Retinal pigment epithelial cell (primary cell): ENCODE data around the gene BANP.
"Not testable (repeated sequence)": the region's sequence is repeated elsewhere in the genome, so short reads cannot be mapped to it uniquely, and the experiment has no call there.

ENCODE experiments used
- DNase-seq: peaks from one replicate; pipeline ENCODE4 v3.0.0-alpha.2; 2010; ENCODE audit warnings: low read depth
- H3K4me3 ChIP-seq: 2 replicates; pipeline ENCODE4 v1.5.1; 2011; ENCODE audit warnings: mild to moderate bottlenecking, low read length, control low read depth, moderate library complexity
- CTCF ChIP-seq: conservative IDR thresholded peaks from 2 replicates; pipeline ENCODE4 v1.5.1; 2011; ENCODE audit warnings: low read depth, low read length, control low read depth, inconsistent platforms

BANP gene

GRCh38 chr16:88026964-88027938 lies 76.0 kb downstream of the BANP start:
- no peak for TF ChIP-seq CTCF
- H3K4me3 ChIP-seq, result no peak overlapping the region
- DNase-seq, result no peak

- DNase-seq, H3K4me3 ChIP-seq: not testable (repeated sequence)
Measured at GRCh38 chr16:88028177-88028930, 77.1 kb downstream of the BANP start.

- TF ChIP-seq CTCF, result no peak
- no peak overlapping the region for H3K4me3 ChIP-seq
- DNase-seq, result no peak
Measured at GRCh38 chr16:88030498-88030897, 79.3 kb downstream of the BANP start.

GRCh38 chr16:88030961-88031360 lies 79.7 kb downstream of the BANP start:
- H3K4me3 ChIP-seq, DNase-seq: not testable (repeated sequence)

- H3K4me3 ChIP-seq, DNase-seq: not testable (repeated sequence)
Measured at GRCh38 chr16:88033003-88033740, 81.9 kb downstream of the BANP start.

GRCh38 chr16:88034770-88035169 lies 83.5 kb downstream of the BANP start:
- no peak for TF ChIP-seq CTCF
- H3K4me3 ChIP-seq, result no peak overlapping the region
- no peak for DNase-seq

GRCh38 chr16:88035292-88035691 lies 84.1 kb downstream of the BANP start:
- H3K4me3 ChIP-seq, result no peak overlapping the region
- no peak for TF ChIP-seq CTCF
- DNase-seq, result no peak

- H3K4me3 ChIP-seq, result not testable (repeated sequence)
Measured at GRCh38 chr16:88035884-88036639, 84.8 kb downstream of the BANP start.

GRCh38 chr16:88036640-88036996 lies 85.4 kb downstream of the BANP start:
- DNase-seq, H3K4me3 ChIP-seq: not testable (repeated sequence)

More at GRCh38 chr16:88035884-88036639, 84.8 kb downstream of the BANP start:
- not testable (repeated sequence) for DNase-seq

GRCh38 chr16:88037359-88037758 lies 86.1 kb downstream of the BANP start:
- DNase-seq, H3K4me3 ChIP-seq: not testable (repeated sequence)

GRCh38 chr16:88037876-88038525 lies 86.8 kb downstream of the BANP start:
- H3K4me3 ChIP-seq, DNase-seq: not testable (repeated sequence)

GRCh38 chr16:88038526-88038908 lies 87.3 kb downstream of the BANP start:
- DNase-seq, H3K4me3 ChIP-seq: not testable (repeated sequence)
